DND-41 (cell line): ENCODE measurements around the gene SRRM2.
A peak's percentile ranks its signal among the peaks of the same experiment; 100 is the strongest.

Source experiments
- ATAC-seq: fragments of 200-7000 bp; cut with Tn5 transposase; 3 replicates; pipeline ENCODE4 v1.9.1; 2021; ENCODE audit warnings: low read depth; ENCODE audit not compliant: insufficient read depth
- DNase-seq: peaks from one replicate; pipeline ENCODE4 v3.0.0-alpha.2; 2020
- H2AFZ ChIP-seq: 2 replicates; pipeline ENCODE4 v1.6.0; 2012; ENCODE audit warnings: low read depth, low read length
- H3K27ac ChIP-seq: 2 replicates; pipeline ENCODE4 v1.5.1; 2012; ENCODE audit warnings: low read length, inconsistent platforms
- H3K27me3 ChIP-seq: fragments of 200-600 bp; sonication (generic); 2 replicates; pipeline ENCODE4 v1.6.0; 2012; ENCODE audit warnings: low read length, mild to moderate bottlenecking, inconsistent platforms; ENCODE audit not compliant: insufficient read depth, poor library complexity
- H3K36me3 ChIP-seq: 2 replicates; pipeline ENCODE4 v1.5.1; 2012; ENCODE audit warnings: low read length, inconsistent platforms; ENCODE audit not compliant: insufficient read depth
- H3K4me1 ChIP-seq: 2 replicates; pipeline ENCODE4 v1.5.1; 2012; ENCODE audit warnings: mild to moderate bottlenecking, low read length; ENCODE audit not compliant: insufficient read depth
- H3K4me2 ChIP-seq: 2 replicates; pipeline ENCODE4 v1.6.0; 2012; ENCODE audit warnings: mild to moderate bottlenecking, moderate library complexity, low read length, inconsistent platforms; ENCODE audit not compliant: insufficient read depth
- H3K4me3 ChIP-seq, 2 experiments: fragments of 200-600 bp in 1 of 2; shearing (Covaris generic) in 1 of 2; 2 replicates each; pipeline ENCODE4 v1.5.1; 2012 to 2016; ENCODE audit warnings: inconsistent platforms in 2 of 2, low read length in 2 of 2, mild to moderate bottlenecking in 2 of 2, low read depth in 1 of 2, moderate library complexity in 1 of 2
- H3K79me2 ChIP-seq: 2 replicates; pipeline ENCODE4 v1.6.0; 2012; ENCODE audit warnings: low read length, inconsistent platforms; ENCODE audit not compliant: insufficient read depth
- H3K9ac ChIP-seq: 2 replicates; pipeline ENCODE4 v1.6.0; 2012; ENCODE audit warnings: low read depth, mild to moderate bottlenecking, inconsistent platforms, low read length, moderate library complexity
- H3K9me3 ChIP-seq: 2 replicates; pipeline ENCODE4 v1.5.1; 2012; ENCODE audit warnings: low read length, moderate library complexity, mild to moderate bottlenecking, inconsistent platforms; ENCODE audit not compliant: insufficient read depth, severe bottlenecking
- H4K20me1 ChIP-seq: 2 replicates; pipeline ENCODE4 v1.6.0; 2012; ENCODE audit warnings: low read length; ENCODE audit not compliant: insufficient read depth
- CTCF ChIP-seq: IDR thresholded peaks from 2 replicates; pipeline ENCODE4 v1.5.1; 2012; ENCODE audit warnings: borderline replicate concordance, low read length, moderate library complexity, mild to moderate bottlenecking; ENCODE audit not compliant: poor library complexity, severe bottlenecking; ENCODE audit errors: extremely low read depth
- EZH2 ChIP-seq: IDR thresholded peaks from 3 replicates; pipeline ENCODE4 v1.6.1; 2012; ENCODE audit warnings: borderline replicate concordance, low read depth, mild to moderate bottlenecking, moderate library complexity, low read length, inconsistent platforms; ENCODE audit not compliant: severe bottlenecking

Gene SRRM2

DNA sequence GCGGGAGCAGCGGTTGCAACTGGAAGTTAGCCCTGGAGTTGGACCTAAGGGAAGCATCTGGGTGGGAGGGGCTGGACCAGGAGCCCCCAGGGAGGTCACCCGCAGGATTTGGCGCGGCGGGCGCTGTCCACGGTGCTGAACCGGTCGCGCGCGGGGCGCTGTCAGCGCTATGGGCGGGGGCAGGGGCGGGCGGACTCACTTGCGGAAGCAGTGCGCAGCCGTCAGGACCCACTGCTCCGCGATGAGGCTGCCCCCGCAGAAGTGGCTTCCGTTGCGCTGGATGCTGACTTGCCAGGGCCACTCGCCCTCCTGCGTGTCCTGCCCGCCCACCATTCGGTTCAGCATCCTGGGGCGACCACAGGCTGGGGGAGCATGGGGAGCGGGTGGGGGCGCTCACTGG, 36.9 kb upstream of the SRRM2 start:
- H3K36me3 ChIP-seq = no peaks in the 10 kb centered on the region
- peaks cover 30% of the 10 kb centered on the region for H3K4me1 ChIP-seq
- peak overlapping the region; percentile 84 for H3K4me2 ChIP-seq
- DNase-seq (peak; percentile 92), ATAC-seq (peak; percentile 94)
- peak overlapping the region; percentile 53 for H3K9ac ChIP-seq
- peak overlapping the region; percentile 3 to 57; a peak in 3 of 4 replicates for H3K4me3 ChIP-seq
- H3K9me3 ChIP-seq = no peaks in the 10 kb centered on the region
- no peak for TF ChIP-seq CTCF
- no peak for TF ChIP-seq EZH2
- no peaks in the 10 kb centered on the region for H3K27me3 ChIP-seq
- H3K79me2 ChIP-seq = no peaks in the 10 kb centered on the region
- peak overlapping the region; percentile 62; the same call in 1 of the 2 replicates for H2AFZ ChIP-seq
- peaks cover 11% of the 10 kb centered on the region for H4K20me1 ChIP-seq
- H3K27ac ChIP-seq = peak overlapping the region; percentile 57

DNA sequence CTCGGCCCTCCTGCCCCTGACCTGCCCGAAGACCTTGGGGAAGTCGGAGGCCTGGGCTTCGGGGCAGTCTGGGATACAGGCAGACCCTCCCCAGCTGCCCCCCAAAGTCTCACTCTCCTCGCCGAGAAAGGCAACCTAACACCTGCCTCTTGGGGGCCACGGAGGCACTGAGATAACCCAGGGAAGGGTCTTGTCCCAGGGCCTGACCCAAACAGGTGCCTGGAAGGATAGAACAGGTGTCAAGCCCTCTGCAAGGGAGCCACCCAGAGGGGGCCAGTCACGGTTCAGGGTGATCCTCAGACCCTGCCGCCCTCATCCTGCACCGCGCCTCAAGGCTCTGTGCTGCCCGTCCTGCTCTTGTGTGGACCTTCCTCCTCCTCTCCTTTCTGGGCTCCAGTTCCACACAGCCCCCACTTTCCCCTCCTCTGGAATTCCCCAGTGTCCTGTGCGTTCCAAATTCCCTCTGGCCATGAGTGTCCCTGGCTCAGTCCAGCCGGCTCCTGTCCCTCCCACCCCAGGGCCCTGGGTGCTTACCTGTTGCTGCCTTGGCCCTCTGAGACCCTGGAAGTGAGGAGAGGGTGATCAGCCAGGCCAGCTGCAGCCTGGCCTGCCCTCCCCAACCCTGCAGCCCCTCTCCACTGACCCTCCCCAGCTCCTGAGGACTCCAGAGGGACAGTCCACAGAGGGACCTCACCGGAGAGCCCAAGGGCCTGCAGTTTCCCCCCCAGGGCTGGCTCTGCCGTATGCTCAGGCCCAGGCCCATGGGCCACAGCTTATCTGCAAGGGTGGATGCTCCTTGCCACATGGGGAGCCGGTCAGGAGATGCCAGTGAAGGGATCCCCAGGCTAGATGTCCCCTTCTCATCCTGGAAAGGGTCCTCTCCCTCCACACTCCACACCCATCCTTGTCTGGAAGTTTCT, 36.2 kb upstream of the SRRM2 start:
- Histone ChIP-seq H3K27ac (peak overlapping the region; percentile 57), H3K36me3 (no peaks in the 10 kb centered on the region), H3K4me1 (peaks cover 33% of the 10 kb centered on the region), H3K4me3 (peak overlapping the region; percentile 3 to 57; a peak in 3 of 4 replicates), H4K20me1 (peaks cover 8% of the 10 kb centered on the region), H2AFZ (peak overlapping the region; percentile 62; the same call in 1 of the 2 replicates), H3K4me2 (peak overlapping the region; percentile 84), H3K79me2 (no peaks in the 10 kb centered on the region), H3K27me3 (no peaks in the 10 kb centered on the region), H3K9ac (peak overlapping the region; percentile 53), H3K9me3 (no peaks in the 10 kb centered on the region)
- TF ChIP-seq EZH2 = no peak
- no peak for TF ChIP-seq CTCF
- DNase-seq (no peak), ATAC-seq (no peak)

GRCh38 chr16:2716948-2717347, 35.5 kb upstream of the SRRM2 start:
- H3K36me3 ChIP-seq = no peaks in the 10 kb centered on the region
- peaks cover 8% of the 10 kb centered on the region for H4K20me1 ChIP-seq
- H3K79me2 ChIP-seq = no peaks in the 10 kb centered on the region
- TF ChIP-seq CTCF (no peak), EZH2 (no peak)
- H3K9me3 ChIP-seq = no peaks in the 10 kb centered on the region
- H3K4me2 ChIP-seq = no peak overlapping the region
- 0 out of 2 replicates have a peak overlapping the region, but pooled peaks have one; percentile 53 for H3K9ac ChIP-seq
- peaks cover 39% of the 10 kb centered on the region for H3K4me1 ChIP-seq
- DNase-seq (no peak), ATAC-seq (no peak)
- no peak overlapping the region for H3K27ac ChIP-seq
- H3K27me3 ChIP-seq = no peaks in the 10 kb centered on the region
- H2AFZ ChIP-seq = no peak overlapping the region
- no peak overlapping the region for H3K4me3 ChIP-seq
